Endodermal cell (in vitro differentiated cells): ENCODE results near the gene RPS26. TPM values are rescaled to one million over a fixed set of nuclear protein-coding genes. Genes with fewer than 3 reads are reported as not detected.
A peak's percentile ranks its signal among the peaks of the same experiment; 100 is the strongest.

Experiments
- DNase-seq: peaks from one replicate; pipeline ENCODE4 v3.0.0-alpha.2; 2017
- H3K27ac ChIP-seq: 2 replicates; pipeline ENCODE4 v1.5.1; 2013; ENCODE audit warnings: mild to moderate bottlenecking, low read depth, low read length, moderate library complexity
- H3K27me3 ChIP-seq: 2 replicates; pipeline ENCODE4 v1.6.1; 2013; ENCODE audit warnings: mild to moderate bottlenecking, low read length, moderate library complexity; ENCODE audit not compliant: insufficient read depth, control insufficient read depth, poor library complexity, severe bottlenecking
- H3K36me3 ChIP-seq: 2 replicates; pipeline ENCODE4 v1.7.0; 2013; ENCODE audit warnings: mild to moderate bottlenecking, low read length, moderate library complexity; ENCODE audit not compliant: control insufficient read depth, insufficient read depth
- H3K4me1 ChIP-seq: one replicate; pipeline ENCODE4 v1.7.0; 2013; ENCODE audit warnings: low read length; ENCODE audit not compliant: control insufficient read depth, insufficient read depth
- H3K4me3 ChIP-seq: 2 replicates; pipeline ENCODE4 v1.5.1; 2013; ENCODE audit warnings: mild to moderate bottlenecking, low read length, moderate library complexity
- H3K9ac ChIP-seq: 2 replicates; pipeline ENCODE4 v1.6.1; 2013; ENCODE audit warnings: mild to moderate bottlenecking, low read length, moderate library complexity; ENCODE audit not compliant: poor library complexity, severe bottlenecking; ENCODE audit errors: extremely low read depth
- H3K9me3 ChIP-seq: 2 replicates; pipeline ENCODE4 v1.6.1; 2013; ENCODE audit warnings: mild to moderate bottlenecking, low read length, moderate library complexity; ENCODE audit not compliant: control insufficient read depth
- H3K27ac Mint-ChIP-seq: 2 replicates; pipeline ENCODE4 v1.8.0; 2020; ENCODE audit warnings: mixed read lengths
- H3K27me3 Mint-ChIP-seq: 2 replicates; pipeline ENCODE4 v1.8.0; 2021; ENCODE audit warnings: mild to moderate bottlenecking, mixed read lengths; ENCODE audit not compliant: insufficient read depth
- H3K36me3 Mint-ChIP-seq: 2 replicates; pipeline ENCODE4 v1.8.0; 2020; ENCODE audit warnings: low read depth, mixed read lengths
- H3K4me1 Mint-ChIP-seq: 2 replicates; pipeline ENCODE4 v1.8.0; 2020; ENCODE audit warnings: mixed read lengths
- H3K4me3 Mint-ChIP-seq: 2 replicates; pipeline ENCODE4 v1.8.0; 2020; ENCODE audit warnings: mild to moderate bottlenecking, moderate library complexity, mixed read lengths
- H3K9me3 Mint-ChIP-seq: 2 replicates; pipeline ENCODE4 v1.8.0; 2020; ENCODE audit warnings: mild to moderate bottlenecking, mixed read lengths
- CTCF ChIP-seq: fragments of 200-600 bp; sonication (generic); conservative IDR thresholded peaks from 2 replicates; pipeline ENCODE4 v1.5.0; 2021; ENCODE audit warnings: antibody characterized with exemption, mild to moderate bottlenecking
- WGBS, 2 experiments: methylation state at CpG; one replicate each; pipeline versions ENCODE4 v1.1.5 to v1.1.7; 2013; ENCODE audit warnings: missing lambda C conversion rate in 2 of 2, mixed read lengths in 1 of 2; ENCODE audit not compliant: insufficient coverage in 1 of 2, insufficient read length in 1 of 2; 5-methylcytosine and 5-hydroxymethylcytosine counted together
- total RNA-seq, 2 donors: library from RNA; stranded (reverse); fragmentation: NEBNext Ultra II Directional in 1 of 2; extraction: Animal tissue kit (Norgen Biotek cat#: 25700) in 1 of 2; gene quantifications; 2 replicates in 1 of 2; 3 replicates in 1 of 2; pipeline ENCODE4 v1.2.1, GENCODE V29; 2021

The RPS26 gene
- total RNA-seq, 2 donors from 2014 or later, result 35.8 to 58.6 TPM

GRCh38 chr12:56084958-56085543 is 43.3 kb downstream of the RPS26 start:
- H3K27ac Mint-ChIP-seq, result no peak overlapping the region
- DNase-seq, result peak; percentile 90
- WGBS, 2 experiments, result 94 to 96% methylated on average over 11 to 15 of the region's 15 CpGs
- Histone ChIP-seq H3K9ac (no peak overlapping the region), H3K9me3 (no peaks in the 10 kb centered on the region), H3K36me3 (peaks cover 18% of the 10 kb centered on the region), H3K27me3 (no peaks in the 10 kb centered on the region), H3K4me1 (no peaks in the 10 kb centered on the region), H3K27ac (no peak overlapping the region), H3K4me3 (no peak overlapping the region)
- peaks cover 49% of the 10 kb centered on the region for H3K36me3 Mint-ChIP-seq
- H3K9me3 Mint-ChIP-seq, result no peaks in the 10 kb centered on the region
- TF ChIP-seq CTCF, result peak; percentile 82
- no peaks in the 10 kb centered on the region for H3K27me3 Mint-ChIP-seq
- H3K4me3 Mint-ChIP-seq, result no peak overlapping the region
- H3K4me1 Mint-ChIP-seq, result peaks cover 14% of the 10 kb centered on the region

GRCh38 chr12:56086096-56086495 is 44.4 kb downstream of the RPS26 start:
- Histone ChIP-seq H3K4me1 (no peaks in the 10 kb centered on the region), H3K9me3 (no peaks in the 10 kb centered on the region), H3K4me3 (no peak overlapping the region), H3K9ac (no peak overlapping the region), H3K27ac (no peak overlapping the region), H3K36me3 (peaks cover 22% of the 10 kb centered on the region), H3K27me3 (no peaks in the 10 kb centered on the region)
- Mint-ChIP-seq H3K36me3 (peaks cover 56% of the 10 kb centered on the region), H3K4me3 (no peak overlapping the region), H3K27ac (peak overlapping the region; percentile 58), H3K27me3 (no peaks in the 10 kb centered on the region), H3K9me3 (no peaks in the 10 kb centered on the region), H3K4me1 (peaks cover 9% of the 10 kb centered on the region)
- 95% methylated on average over 3 of the region's 3 CpGs; no CpG with 5 or more reads in 1 of the 2 experiments for WGBS, 2 experiments
- TF ChIP-seq CTCF, result no peak
- no peak for DNase-seq

GRCh38 chr12:56086608-56087007 is 44.9 kb downstream of the RPS26 start:
- Mint-ChIP-seq H3K4me1 (peaks cover 5% of the 10 kb centered on the region), H3K36me3 (peaks cover 60% of the 10 kb centered on the region), H3K27ac (peak overlapping the region; percentile 58), H3K27me3 (no peaks in the 10 kb centered on the region), H3K4me3 (no peak overlapping the region), H3K9me3 (no peaks in the 10 kb centered on the region)
- Histone ChIP-seq H3K4me1 (no peaks in the 10 kb centered on the region), H3K36me3 (peaks cover 22% of the 10 kb centered on the region), H3K9me3 (no peaks in the 10 kb centered on the region), H3K27ac (no peak overlapping the region), H3K9ac (no peak overlapping the region), H3K27me3 (no peaks in the 10 kb centered on the region), H3K4me3 (no peak overlapping the region)
- WGBS, 2 experiments, result 62 to 79% methylated on average over 3 to 6 of the region's 6 CpGs
- TF ChIP-seq CTCF, result no peak
- no peak for DNase-seq
